NCI-H748 (cell line): ENCODE measurements around the gene TFG.

Experiments used
- DNase-seq: peaks from one replicate; lab custom pipeline; 2025; ENCODE audit not compliant: unreplicated experiment; lab: John Stamatoyannopoulos, UW

The TFG gene

DNA sequence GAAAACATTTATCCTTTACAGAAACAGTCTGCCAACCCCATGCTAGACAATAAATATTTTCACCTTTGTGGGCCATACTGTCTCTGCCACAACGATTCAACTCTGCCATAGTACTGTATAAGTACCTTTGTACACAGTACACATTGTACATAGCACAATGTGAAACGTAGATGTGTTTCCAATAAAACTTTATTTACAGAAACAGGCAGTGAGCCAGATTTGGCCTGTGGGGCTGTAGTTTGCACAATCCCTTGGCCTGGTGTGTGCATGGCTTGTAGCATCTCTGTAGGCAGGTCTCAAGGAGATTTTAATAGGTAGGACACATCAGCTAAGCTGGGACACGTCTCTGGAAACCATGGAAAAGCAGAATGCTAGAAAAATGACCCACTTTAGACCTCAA is 74.3 kb downstream of the TFG start:
- DNase-seq, result no peak

DNA sequence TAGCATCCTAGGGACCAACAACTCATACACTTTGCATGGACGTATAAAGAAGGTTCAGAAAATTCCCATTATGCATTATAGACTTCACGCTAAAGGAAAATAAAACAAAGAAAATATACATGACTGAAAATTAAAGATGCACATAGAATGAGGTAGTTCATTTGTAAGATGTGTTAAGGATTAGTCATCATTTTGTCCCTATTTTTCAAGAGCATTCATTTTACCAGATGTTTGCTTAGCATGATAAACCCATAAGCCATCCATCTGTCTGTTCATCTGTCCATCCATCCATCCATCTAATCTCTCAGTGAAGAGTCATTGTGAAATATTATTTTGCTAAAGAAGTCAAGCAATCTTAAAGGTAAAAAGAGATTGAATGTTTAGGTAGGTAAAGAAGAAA is 80.3 kb downstream of the TFG start:
- no peak for DNase-seq

DNA sequence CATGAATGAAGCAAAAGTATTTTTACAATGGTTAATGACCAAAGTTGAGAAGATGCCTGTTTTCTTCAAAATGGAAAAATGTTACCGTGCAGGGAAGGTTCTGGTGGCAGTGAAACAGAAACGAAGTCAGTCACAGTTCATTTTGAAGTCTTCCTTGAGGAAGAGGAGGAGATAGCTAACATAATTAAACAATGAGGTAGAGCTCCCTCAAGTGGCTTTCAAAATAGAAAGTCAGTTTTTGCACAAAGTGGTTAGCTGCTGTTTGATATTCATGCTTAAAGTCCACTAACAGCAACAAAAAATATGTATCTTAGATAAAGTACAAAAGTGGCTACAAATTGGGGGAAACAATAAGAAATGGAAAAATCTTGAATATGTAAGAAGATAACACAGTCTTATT is 87.3 kb downstream of the TFG start:
- DNase-seq, result no peak

DNA sequence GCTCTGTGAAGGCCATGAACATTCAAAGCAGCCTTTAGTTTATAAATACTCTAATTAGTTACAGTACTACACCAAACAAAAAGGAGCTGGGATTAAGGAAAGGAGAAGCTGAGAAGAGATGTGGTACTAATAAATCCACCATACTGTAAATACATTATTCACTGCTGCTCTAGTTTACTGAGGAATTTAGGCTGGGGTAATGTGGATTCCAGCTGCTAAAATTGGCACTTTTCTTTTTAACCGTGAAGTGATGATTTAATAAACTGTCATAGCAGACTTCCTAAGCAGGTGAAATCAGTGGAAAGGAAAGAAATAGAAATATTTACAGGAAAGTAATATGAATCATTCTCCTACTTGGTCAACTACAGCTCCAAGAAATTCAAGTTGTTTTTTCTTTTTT is 88.7 kb downstream of the TFG start:
- no peak for DNase-seq
